A549 (cell line): Measurements from ENCODE around the gene CACFD1. TPM values are rescaled to one million over a fixed set of nuclear protein-coding genes. Genes with fewer than 3 reads are reported as not detected.

Experiments used
- ATAC-seq, 2 experiments: fragments of 200-7000 bp in 1 of 2; fragments of >200 bp in 1 of 2; cut with Nextera tagmentation in 1 of 2; cut with Tn5 transposase in 1 of 2; 3 replicates each; pipeline versions ENCODE4 v1.8.0 to v1.9.1; 2018 to 2020; ENCODE audit warnings: mild to moderate bottlenecking in 1 of 2, moderate library complexity in 1 of 2
- CTCF ChIA-PET: fragments of 300-600 bp; sonication (Branson Sonifier 250); formaldehyde crosslinking; extraction: SDS; loops from one replicate; lab custom pipeline; 2021; ENCODE audit warnings: antibody characterized with exemption, inconsistent platforms; lab: Yijun Ruan, JAX
- POLR2A ChIA-PET: fragments of 350-600 bp; formaldehyde crosslinking; extraction: SDS; loops from one replicate; lab custom pipeline; 2021; ENCODE audit warnings: antibody characterized with exemption, inconsistent platforms; lab: Yijun Ruan, JAX
- DNase-seq, 2 experiments: peaks; one replicate each; pipeline versions ENCODE4 v3.0.0 to v3.0.0-alpha.2; 2011 to 2016; ENCODE audit warnings: low read depth in 1 of 2, low spot score in 1 of 2
- FAIRE-seq: peaks from 2 replicates; lab custom pipeline; 2011; peaks lifted over from hg19 to GRCh38; lab: Jason Lieb, UNC
- H3K27ac ChIP-seq, 2 experiments: fragments of >200 bp; sonication (Bioruptor Twin); formaldehyde crosslinking; 3 replicates each; pipeline ENCODE4 v1.5.1; 2016 to 2017
- H3K4me1 ChIP-seq: fragments of >200 bp; sonication (Bioruptor Twin); formaldehyde crosslinking; 3 replicates; pipeline ENCODE4 v1.6.1; 2016
- H3K4me2 ChIP-seq: fragments of >200 bp; sonication (Bioruptor Twin); formaldehyde crosslinking; 3 replicates; pipeline ENCODE4 v1.6.1; 2016
- H3K4me3 ChIP-seq: fragments of >200 bp; sonication (Bioruptor Twin); formaldehyde crosslinking; 3 replicates; pipeline ENCODE4 v1.5.1; 2016
- H3K9me3 ChIP-seq: fragments of >200 bp; sonication (Bioruptor Twin); formaldehyde crosslinking; 3 replicates; pipeline ENCODE4 v1.6.1; 2016
- ATOH8 ChIP-seq: fragments of 250-450 bp; sonication (Bioruptor Pico); IDR thresholded peaks from 2 replicates; pipeline ENCODE4 v1.5.0; 2020; ENCODE audit warnings: low read depth, mild to moderate bottlenecking, moderate library complexity
- CBX2 ChIP-seq: fragments of 200-600 bp; sonication (generic); IDR thresholded peaks from 2 replicates; pipeline ENCODE4 v1.6.1; 2016; ENCODE audit warnings: low read depth, mild to moderate bottlenecking, borderline replicate concordance
- CEBPB ChIP-seq, 2 experiments: fragments of >200 bp in 1 of 2; sonication (Bioruptor Twin) in 1 of 2; formaldehyde crosslinking in 1 of 2; IDR thresholded peaks; 2 replicates each; pipeline ENCODE4 v1.6.1; 2012 to 2016
- CHD2 ChIP-seq: fragments of 150-350 bp; IDR thresholded peaks from 2 replicates; pipeline ENCODE4 v1.6.1; 2014; ENCODE audit warnings: low read length; ENCODE audit not compliant: partially characterized antibody
- CHD4 ChIP-seq: fragments of 200-600 bp; sonication (generic); IDR thresholded peaks from 2 replicates; pipeline ENCODE4 v1.6.1; 2016; ENCODE audit warnings: antibody characterized with exemption, mild to moderate bottlenecking, borderline replicate concordance
- FOXS1 ChIP-seq: fragments of 250-450 bp; sonication (Bioruptor Pico); IDR thresholded peaks from 2 replicates; pipeline ENCODE4 v1.5.0; 2020; ENCODE audit warnings: mild to moderate bottlenecking, moderate library complexity
- GATA3 ChIP-seq: IDR thresholded peaks from 2 replicates; pipeline ENCODE4 v1.6.1; 2012; ENCODE audit warnings: borderline replicate concordance
- HEYL ChIP-seq: fragments of 250-450 bp; sonication (Bioruptor Pico); IDR thresholded peaks from 2 replicates; pipeline ENCODE4 v1.8.0; 2021; ENCODE audit warnings: mild to moderate bottlenecking, moderate library complexity
- JUN ChIP-seq, 2 experiments: fragments of >200 bp; sonication (Bioruptor Twin); formaldehyde crosslinking; IDR thresholded peaks; 2 replicates in 1 of 2; 3 replicates in 1 of 2; pipeline ENCODE4 v1.6.1; 2016 to 2017
- KDM1A ChIP-seq: fragments of 200-600 bp; sonication (generic); IDR thresholded peaks from 2 replicates; pipeline ENCODE4 v1.6.1; 2016; ENCODE audit warnings: low read depth, mild to moderate bottlenecking
- MAZ ChIP-seq: fragments of 150-350 bp; IDR thresholded peaks from 2 replicates; pipeline ENCODE4 v1.6.1; 2014; ENCODE audit warnings: antibody characterized with exemption, low read depth, low read length, borderline replicate concordance
- NR3C1 ChIP-seq: fragments of >200 bp; sonication (Bioruptor Twin); formaldehyde crosslinking; IDR thresholded peaks from 3 replicates; pipeline ENCODE4 v1.6.1; 2017
- PBX3 ChIP-seq: IDR thresholded peaks from 2 replicates; pipeline ENCODE4 v1.6.1; 2012
- PHF8 ChIP-seq: fragments of 200-600 bp; sonication (generic); IDR thresholded peaks from 2 replicates; pipeline ENCODE4 v1.6.1; 2016; ENCODE audit warnings: low read depth, mild to moderate bottlenecking, antibody characterized with exemption, moderate library complexity, borderline replicate concordance
- POLR2A ChIP-seq: IDR thresholded peaks from 2 replicates; pipeline ENCODE4 v1.6.1; 2012; ENCODE audit warnings: mild to moderate bottlenecking, low read length
- POLR2AphosphoS2 ChIP-seq: conservative IDR thresholded peaks from 2 replicates; pipeline ENCODE4 v1.6.1; 2012; ENCODE audit warnings: low read length, improper control_type of control experiment, inconsistent platforms
- RCOR1 ChIP-seq: fragments of 150-350 bp; IDR thresholded peaks from 2 replicates; pipeline ENCODE4 v1.6.1; 2014; ENCODE audit warnings: antibody characterized with exemption, low read length, low read depth
- REST ChIP-seq: fragments of 200-600 bp; sonication (generic); IDR thresholded peaks from 2 replicates; pipeline ENCODE4 v1.6.1; 2016; ENCODE audit warnings: antibody characterized with exemption, mild to moderate bottlenecking, moderate library complexity
- RFX5 ChIP-seq: fragments of 450-650 bp; IDR thresholded peaks from 2 replicates; pipeline ENCODE4 v1.7.1; 2014; ENCODE audit warnings: antibody characterized with exemption, mild to moderate bottlenecking, moderate library complexity
- SREBF2 ChIP-seq: fragments of 450-650 bp; IDR thresholded peaks from 2 replicates; pipeline ENCODE4 v1.6.1; 2014; ENCODE audit warnings: mild to moderate bottlenecking, moderate library complexity
- TFCP2L1 ChIP-seq: fragments of 250-450 bp; sonication (Bioruptor Pico); IDR thresholded peaks from 2 replicates; pipeline ENCODE4 v1.5.0; 2021; ENCODE audit warnings: mild to moderate bottlenecking
- TP53 ChIP-seq: fragments of 250-450 bp; sonication (Bioruptor Pico); IDR thresholded peaks from 2 replicates; pipeline ENCODE4 v1.5.0; 2021; ENCODE audit warnings: mild to moderate bottlenecking, moderate library complexity
- ZSCAN20 ChIP-seq: fragments of 250-450 bp; sonication (Bioruptor Pico); IDR thresholded peaks from 2 replicates; pipeline ENCODE4 v1.8.0; 2022; ENCODE audit warnings: mild to moderate bottlenecking, moderate library complexity
- WGBS: methylation state at CpG from one replicate; pipeline ENCODE4 v1.1.6; 2017; ENCODE audit errors: missing lambda C conversion rate; 5-methylcytosine and 5-hydroxymethylcytosine counted together
- polyA plus RNA-seq, 4 experiments: library from polyadenylated mRNA; depleted of rRNA in 3 of 4; stranded (reverse); fragments of >200 nt; fragmentation: RNase III in 1 of 4; extraction: RNeasy Plus Mini Kit Qiagen cat#74134 plus additional on column Dnase treatment in 1 of 4; gene quantifications; 2 replicates in 3 of 4; 3 replicates in 1 of 4; pipeline ENCODE4 v1.2.3, GENCODE V29; 2011 to 2017

Gene CACFD1
- polyA plus RNA-seq, 2 of the 4 experiments (the other 2 are of a cell fraction), result 5.0 to 8.0 TPM

DNA sequence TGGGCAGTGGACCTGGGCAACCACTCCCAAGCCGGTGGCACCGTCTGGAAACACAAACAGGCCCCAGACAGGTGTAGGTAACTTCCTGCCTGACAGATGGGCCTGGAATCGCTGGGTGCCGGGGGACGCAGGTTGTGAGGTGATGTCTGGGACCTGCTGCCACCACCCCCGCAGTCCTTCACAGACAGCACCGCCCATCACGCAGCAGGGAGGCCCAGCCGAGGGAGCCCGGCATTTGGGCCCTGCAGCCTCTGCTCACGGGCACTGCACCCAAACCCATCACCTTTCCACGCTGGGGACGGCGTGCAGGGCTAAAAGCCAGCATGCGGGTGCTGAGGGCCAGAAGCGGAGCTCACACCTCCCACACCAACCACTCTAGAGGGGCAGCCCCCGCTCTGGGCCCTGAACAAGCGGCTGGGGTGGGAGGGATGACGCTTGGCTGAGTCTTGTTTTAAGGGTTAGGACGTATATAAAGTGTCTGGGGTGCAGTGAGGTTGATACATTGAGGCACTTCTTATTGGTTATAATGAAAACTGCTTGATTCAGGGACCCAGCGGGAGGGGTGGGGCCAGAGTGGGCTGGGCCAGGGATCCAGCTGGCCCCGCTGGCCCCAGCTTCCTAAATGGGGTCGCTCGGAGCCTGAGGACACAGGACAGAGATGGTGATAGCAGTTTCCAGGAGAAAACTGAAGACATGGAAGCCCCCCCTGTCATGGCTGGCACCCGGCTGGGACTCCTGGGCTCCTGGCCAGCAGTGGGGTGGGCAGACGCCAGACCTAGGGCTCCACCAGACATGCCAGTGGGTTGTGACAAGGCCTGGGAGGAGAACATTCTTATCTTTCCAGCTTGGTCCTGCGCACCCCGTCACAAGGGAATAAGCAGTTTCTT is 53.7 kb downstream of the CACFD1 start:
- ATAC-seq (no peak), DNase-seq (no peak), FAIRE-seq (no peak)
- no peaks in the 10 kb centered on the region for H3K9me3 ChIP-seq
- H3K4me2 ChIP-seq, result no peak overlapping the region
- ChIA-PET CTCF (no interaction called here), POLR2A (no interaction called here)
- H3K4me1 ChIP-seq, result peaks cover 13% of the 10 kb centered on the region
- TF ChIP-seq ATOH8 (no peak), TFCP2L1 (CRISPR knock-in tag) (no peak), GATA3 (no peak)
- 77% methylated on average over 23 of the region's 28 CpGs for WGBS
- no peak overlapping the region for H3K27ac ChIP-seq
- no peak overlapping the region for H3K4me3 ChIP-seq

GRCh38 chr9:133514460-133515239 is 54.9 kb downstream of the CACFD1 start:
- Histone ChIP-seq H3K4me2 (no peak overlapping the region), H3K4me3 (no peak overlapping the region), H3K4me1 (peaks cover 5% of the 10 kb centered on the region), H3K27ac (no peak overlapping the region), H3K9me3 (no peaks in the 10 kb centered on the region)
- ATAC-seq (no peak), DNase-seq (no peak), FAIRE-seq (no peak)
- WGBS, result 55% methylated on average over 11 of the region's 14 CpGs
- ChIA-PET POLR2A (no interaction called here), CTCF (no interaction called here)
- TF ChIP-seq FOXS1 (no peak), HEYL (CRISPR knock-in tag) (no peak), POLR2A (no peak)

GRCh38 chr9:133515240-133515610 is 55.4 kb downstream of the CACFD1 start:
- Histone ChIP-seq H3K4me3 (no peak overlapping the region), H3K4me1 (no peaks in the 10 kb centered on the region), H3K4me2 (no peak overlapping the region), H3K27ac (no peak overlapping the region), H3K9me3 (no peaks in the 10 kb centered on the region)
- no peak for DNase-seq
- CTCF ChIA-PET, result no interaction called here
- FAIRE-seq, result no peak
- POLR2A ChIA-PET, result no interaction called here
- TF ChIP-seq NR3C1, result no peak
- no peak for TF ChIP-seq CHD4
- no peak for TF ChIP-seq SREBF2
- no peak for TF ChIP-seq RFX5
- TF ChIP-seq CHD2, result no peak
- no peak for TF ChIP-seq PHF8
- no peak for TF ChIP-seq CEBPB (IDR thresholded peaks at IDR 0.05)
- TF ChIP-seq KDM1A, result no peak
- no peak for TF ChIP-seq RCOR1
- no peak for TF ChIP-seq POLR2AphosphoS2
- no peak for TF ChIP-seq JUN (IDR thresholded peaks at IDR 0.05)
- TF ChIP-seq CBX2, result no peak
- TF ChIP-seq ZSCAN20 (CRISPR knock-in tag), result no peak
- TF ChIP-seq PBX3, result no peak
- no peak for TF ChIP-seq MAZ
- no peak for TF ChIP-seq REST
- no peak for TF ChIP-seq TFCP2L1 (CRISPR knock-in tag)
- TF ChIP-seq TP53 (CRISPR knock-in tag), result no peak
- WGBS, result 89% methylated on average over 5 of the region's 10 CpGs
- no peak for ATAC-seq
